ENCODE data around the gene RPL34. TPM values are rescaled to one million over a fixed set of nuclear protein-coding genes. Genes with fewer than 3 reads are reported as not detected.

RPL34 gene
- total and polyA plus RNA-seq, 2 of the 8 experiments (the other 6 are each of a cell fraction or from before 2014, with no cell fraction given): 1,430 to 2,987 TPM

DNA sequence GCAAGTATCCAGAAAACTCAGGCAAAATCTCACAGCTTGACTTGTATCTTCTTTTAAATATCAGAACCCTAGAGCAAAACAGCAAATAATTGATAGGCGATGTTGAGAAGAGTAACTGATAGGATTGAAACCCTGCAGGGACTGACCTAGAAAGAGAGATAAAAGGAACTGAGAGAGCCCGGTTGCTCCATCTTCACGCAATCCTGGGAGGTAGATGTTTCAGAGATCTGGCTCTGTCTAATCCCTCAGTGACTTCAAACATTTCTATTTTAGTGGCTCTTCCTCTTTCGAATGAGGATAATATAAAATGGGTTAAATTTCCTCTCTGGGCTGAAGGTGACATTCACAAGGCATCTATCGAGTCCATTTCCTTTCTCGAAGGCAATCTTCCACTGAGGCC is 39.3 kb upstream of the RPL34 start (continued):
- no peak for TF ChIP-seq TEAD4 (IDR thresholded peaks at IDR 0.05; ENCODE audit: low read depth, low read length)
- no peak for TF ChIP-seq TAF7 (optimal IDR thresholded peaks at IDR 0.05; ENCODE audit: borderline replicate concordance, low read depth, low read length)
- TF ChIP-seq BCL11A (IDR thresholded peaks at IDR 0.05; ENCODE audit: low read depth in 2 of 2, low read length in 2 of 2): no peak
- TF ChIP-seq HDAC2 (IDR thresholded peaks at IDR 0.05; ENCODE audit: borderline replicate concordance in 1 of 2, low read depth in 2 of 2, low read length in 2 of 2): no peak

All from H1 (cell line).